Osteocyte (in vitro differentiated cells): ENCODE measurements around the gene TXNDC5. TPM values are rescaled to one million over a fixed set of nuclear protein-coding genes. Genes with fewer than 3 reads are reported as not detected.
"Not testable (repeated sequence)": the region's sequence is repeated elsewhere in the genome, so short reads cannot be mapped to it uniquely, and the experiment has no call there.

Source experiments
- DNase-seq: peaks from one replicate; pipeline ENCODE4 v3.0.0; 2021; ENCODE audit warnings: mixed read lengths; ENCODE audit not compliant: unreplicated experiment; ENCODE audit errors: extremely low spot score
- H3K27ac Mint-ChIP-seq: one replicate; pipeline ENCODE4 v1.8.0; 2021; ENCODE audit warnings: mild to moderate bottlenecking, mixed read lengths; ENCODE audit not compliant: unreplicated experiment
- H3K27me3 Mint-ChIP-seq: one replicate; pipeline ENCODE4 v1.8.0; 2021; ENCODE audit warnings: mixed read lengths; ENCODE audit not compliant: unreplicated experiment
- H3K36me3 Mint-ChIP-seq: one replicate; pipeline ENCODE4 v1.8.0; 2021; ENCODE audit warnings: mixed read lengths; ENCODE audit not compliant: unreplicated experiment
- H3K4me1 Mint-ChIP-seq: one replicate; pipeline ENCODE4 v1.8.0; 2021; ENCODE audit warnings: mixed read lengths; ENCODE audit not compliant: unreplicated experiment
- H3K4me3 Mint-ChIP-seq: one replicate; pipeline ENCODE4 v1.8.0; 2021; ENCODE audit warnings: mild to moderate bottlenecking, moderate library complexity, mixed read lengths; ENCODE audit not compliant: unreplicated experiment
- H3K9me3 Mint-ChIP-seq: one replicate; pipeline ENCODE4 v1.8.0; 2021; ENCODE audit warnings: mixed read lengths; ENCODE audit not compliant: unreplicated experiment
- CTCF ChIP-seq: fragments of 200-600 bp; sonication (generic); IDR thresholded peaks from 2 replicates; pipeline ENCODE4 v1.5.0; 2021; ENCODE audit warnings: antibody characterized with exemption, mild to moderate bottlenecking, moderate library complexity
- total RNA-seq: library from RNA; stranded (reverse); gene quantifications from 2 replicates; pipeline ENCODE4 v1.2.1, GENCODE V29; 2021

Gene TXNDC5
- total RNA-seq, 1 donor from 2014 or later, result 148 TPM

- Mint-ChIP-seq H3K9me3 (no peaks in the 10 kb centered on the region), H3K36me3 (peaks cover 33% of the 10 kb centered on the region), H3K27ac (no peak overlapping the region), H3K27me3 (no peaks in the 10 kb centered on the region), H3K4me3 (no peak overlapping the region), H3K4me1 (peaks cover 4% of the 10 kb centered on the region)
- DNase-seq, result no peak
- no peak for TF ChIP-seq CTCF
These were observed 8.8 kb downstream of the TXNDC5 start for GRCh38 chr6:7901780-7902179.

GRCh38 chr6:7901056-7901455 lies 9.5 kb downstream of the TXNDC5 start:
- H3K4me3 Mint-ChIP-seq, result no peak overlapping the region
- DNase-seq, result no peak
- no peaks in the 10 kb centered on the region for H3K27me3 Mint-ChIP-seq
- H3K27ac Mint-ChIP-seq, result no peak overlapping the region
- TF ChIP-seq CTCF, result no peak
- peaks cover 34% of the 10 kb centered on the region for H3K36me3 Mint-ChIP-seq
- peaks cover 4% of the 10 kb centered on the region for H3K4me1 Mint-ChIP-seq
- H3K9me3 Mint-ChIP-seq, result no peaks in the 10 kb centered on the region

GRCh38 chr6:7900621-7901020 lies 10.0 kb downstream of the TXNDC5 start:
- Mint-ChIP-seq H3K4me1 (peaks cover 4% of the 10 kb centered on the region), H3K4me3 (no peak overlapping the region), H3K36me3 (peaks cover 38% of the 10 kb centered on the region), H3K9me3 (no peaks in the 10 kb centered on the region), H3K27ac (no peak overlapping the region), H3K27me3 (no peaks in the 10 kb centered on the region)
- TF ChIP-seq CTCF, result no peak
- no peak for DNase-seq

- no peak overlapping the region for H3K4me3 Mint-ChIP-seq
- no peak overlapping the region for H3K27ac Mint-ChIP-seq
- H3K36me3 Mint-ChIP-seq, result peaks cover 41% of the 10 kb centered on the region
- no peak for DNase-seq
- no peaks in the 10 kb centered on the region for H3K9me3 Mint-ChIP-seq
- TF ChIP-seq CTCF, result no peak
- H3K4me1 Mint-ChIP-seq, result peaks cover under 1% of the 10 kb centered on the region
- no peaks in the 10 kb centered on the region for H3K27me3 Mint-ChIP-seq
These were observed 10.7 kb downstream of the TXNDC5 start for GRCh38 chr6:7899889-7900213.

- Mint-ChIP-seq H3K9me3 (no peaks in the 10 kb centered on the region), H3K4me3 (no peak overlapping the region), H3K27ac (no peak overlapping the region), H3K27me3 (no peaks in the 10 kb centered on the region), H3K4me1 (no peaks in the 10 kb centered on the region), H3K36me3 (peaks cover 40% of the 10 kb centered on the region)
- no peak for TF ChIP-seq CTCF
- DNase-seq, result no peak
These were observed 11.3 kb downstream of the TXNDC5 start for GRCh38 chr6:7899101-7899888.

GRCh38 chr6:7898193-7898586 lies 12.4 kb downstream of the TXNDC5 start:
- not testable (repeated sequence) for H3K4me3 Mint-ChIP-seq, H3K4me1 Mint-ChIP-seq, H3K27ac Mint-ChIP-seq, H3K9me3 Mint-ChIP-seq, H3K27me3 Mint-ChIP-seq, DNase-seq
- H3K36me3 Mint-ChIP-seq, result peaks cover 41% of the 10 kb centered on the region
